GM21447 (cell line): ENCODE measurements around the gene CPA4.

Experiments
- ATAC-seq: cut with Tn5 transposase; IDR thresholded peaks from one replicate; pipeline ENCODE4 v1.9.1; 2021; ENCODE audit not compliant: unreplicated experiment

The CPA4 gene

DNA sequence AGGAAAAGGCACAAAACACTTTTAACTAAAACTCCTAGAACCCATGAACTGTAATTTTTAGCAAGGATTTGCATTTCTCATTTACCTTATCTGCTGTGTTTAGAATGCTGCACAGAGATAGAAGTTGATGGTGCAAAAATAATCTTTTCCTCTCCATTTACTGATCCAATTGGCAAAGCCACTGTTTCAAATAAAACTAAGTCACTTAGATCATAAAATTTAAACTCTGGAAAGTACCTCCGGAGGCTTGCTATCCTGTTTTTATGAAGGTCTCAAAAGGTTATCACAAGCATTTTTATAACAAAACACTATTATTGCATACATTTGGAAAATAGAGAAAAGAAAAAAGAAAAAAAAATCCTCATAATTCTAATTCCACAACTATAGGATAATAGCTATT lies 18.7 kb upstream of the CPA4 start:
- ATAC-seq = no peak

GRCh38 chr7:130274983-130275591 lies 17.9 kb upstream of the CPA4 start:
- ATAC-seq = no peak

GRCh38 chr7:130275826-130276297 lies 17.1 kb upstream of the CPA4 start:
- ATAC-seq = no peak

GRCh38 chr7:130276796-130277762 lies 15.9 kb upstream of the CPA4 start:
- no peak for ATAC-seq

GRCh38 chr7:130277763-130278643 lies 15.0 kb upstream of the CPA4 start:
- ATAC-seq = no peak

- ATAC-seq = no peak
Observed at GRCh38 chr7:130278860-130279259, 14.1 kb upstream of the CPA4 start.

DNA sequence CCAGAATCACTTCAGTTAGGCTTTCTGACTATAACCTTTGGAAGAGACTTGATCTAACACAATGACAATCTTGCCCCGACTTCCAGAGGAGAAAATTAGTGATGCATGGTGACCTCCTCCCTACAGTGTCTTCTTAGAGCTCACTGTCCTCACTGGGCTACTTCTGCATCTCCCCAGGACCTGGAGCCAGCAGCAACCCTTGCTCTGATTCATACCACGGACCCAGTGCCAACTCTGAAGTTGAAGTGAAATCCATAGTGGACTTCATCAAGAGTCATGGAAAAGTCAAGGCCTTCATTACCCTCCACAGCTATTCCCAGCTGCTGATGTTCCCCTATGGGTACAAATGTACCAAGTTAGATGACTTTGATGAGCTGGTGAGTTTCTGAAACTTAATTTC lies 13.7 kb upstream of the CPA4 start:
- ATAC-seq = no peak

DNA sequence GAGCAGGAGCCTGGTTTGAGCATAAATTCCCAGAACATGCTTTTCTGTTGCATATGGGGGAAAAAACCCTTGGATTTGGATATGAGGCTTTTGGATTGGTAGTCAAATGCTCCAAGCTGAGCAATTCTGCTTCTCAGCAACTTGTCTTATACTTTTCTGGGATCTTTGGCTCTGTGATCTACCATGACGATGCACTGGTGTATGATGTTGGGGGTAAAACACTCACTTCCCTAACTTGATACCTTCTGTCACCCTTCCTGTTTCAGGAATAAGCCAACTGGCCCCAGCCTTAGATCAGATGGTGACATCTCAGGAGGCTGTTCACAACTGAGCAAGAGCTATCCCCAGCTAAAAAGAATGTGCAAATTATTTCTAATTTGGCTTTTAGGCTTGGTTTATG lies 13.1 kb upstream of the CPA4 start:
- ATAC-seq = no peak

- ATAC-seq = no peak
Observed at GRCh38 chr7:130281260-130281659, 11.7 kb upstream of the CPA4 start.

- ATAC-seq = no peak
Observed at GRCh38 chr7:130286881-130287280, 6.1 kb upstream of the CPA4 start.

DNA sequence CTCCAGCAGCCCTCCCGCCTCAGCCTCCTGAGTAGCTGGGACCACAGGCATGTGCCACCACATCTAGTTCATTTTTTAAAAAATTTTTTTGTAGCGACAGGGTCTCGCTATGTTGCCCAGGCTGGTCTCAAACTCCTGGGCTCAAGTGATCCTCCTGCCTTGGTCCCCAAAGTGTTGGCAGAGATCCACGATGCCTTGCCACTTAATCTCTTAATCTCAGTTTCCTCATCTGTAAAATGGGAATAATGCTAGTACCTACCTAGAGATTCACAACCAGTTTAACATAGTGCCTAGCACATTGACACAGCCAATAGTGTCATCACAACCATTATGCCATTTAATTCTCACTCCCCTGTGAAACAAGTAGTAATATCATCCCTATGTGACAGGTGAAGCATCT lies 4.8 kb upstream of the CPA4 start:
- no peak for ATAC-seq

DNA sequence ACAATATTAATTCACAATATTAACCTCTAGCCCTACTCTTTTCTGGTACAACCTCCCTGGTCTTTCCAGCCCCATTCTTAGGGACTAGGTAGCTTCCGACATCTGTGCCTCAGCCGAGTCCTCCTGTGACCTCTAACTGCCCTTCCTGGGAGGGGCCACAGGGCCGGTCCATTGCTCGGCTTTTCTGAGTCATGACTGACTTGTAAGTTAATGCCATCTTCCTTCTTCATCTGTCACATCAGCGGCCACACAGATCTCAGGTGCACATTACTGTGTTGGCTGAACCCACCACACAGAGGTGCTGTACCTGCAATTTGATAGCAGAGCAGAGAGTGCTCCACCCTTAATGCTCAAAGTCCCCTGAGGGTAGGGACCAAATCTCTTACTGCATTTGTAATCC lies 4.1 kb upstream of the CPA4 start:
- no peak for ATAC-seq

DNA sequence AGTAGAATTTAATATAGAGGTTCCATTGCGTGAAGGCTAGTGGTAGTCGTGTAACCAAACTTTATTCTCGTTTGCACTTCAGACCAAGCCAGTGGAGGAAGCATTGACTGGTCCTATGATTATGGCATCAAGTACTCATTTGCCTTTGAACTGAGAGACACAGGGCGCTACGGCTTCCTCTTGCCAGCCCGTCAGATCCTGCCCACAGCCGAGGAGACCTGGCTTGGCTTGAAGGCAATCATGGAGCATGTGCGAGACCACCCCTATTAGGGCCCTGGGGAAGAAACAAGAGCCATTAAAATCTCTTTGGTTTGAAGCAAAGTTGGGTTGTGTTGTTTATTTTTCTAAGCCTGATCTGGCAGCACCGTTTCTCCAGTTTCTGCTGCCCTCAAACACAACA lies 3.5 kb upstream of the CPA4 start:
- ATAC-seq = no peak

DNA sequence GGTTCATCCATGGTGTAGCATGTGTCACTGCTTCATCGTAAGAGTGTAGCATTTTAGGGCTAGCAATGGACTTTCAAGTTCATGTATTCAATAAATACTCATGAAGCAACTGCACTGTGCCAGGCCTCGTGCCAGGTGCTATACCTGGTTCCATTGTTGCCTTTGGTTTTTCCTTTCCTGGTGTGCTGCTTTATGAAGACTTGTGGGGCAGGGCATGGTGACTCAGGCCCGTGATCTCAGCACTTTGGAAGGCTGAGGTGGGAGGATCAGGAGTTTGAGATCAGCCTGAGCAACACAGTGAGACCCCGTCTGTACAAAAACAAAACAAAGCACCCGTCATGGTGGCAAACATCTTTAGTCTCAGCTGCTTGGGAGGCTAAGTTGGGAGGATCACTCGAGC lies 2.2 kb upstream of the CPA4 start:
- no peak for ATAC-seq

DNA sequence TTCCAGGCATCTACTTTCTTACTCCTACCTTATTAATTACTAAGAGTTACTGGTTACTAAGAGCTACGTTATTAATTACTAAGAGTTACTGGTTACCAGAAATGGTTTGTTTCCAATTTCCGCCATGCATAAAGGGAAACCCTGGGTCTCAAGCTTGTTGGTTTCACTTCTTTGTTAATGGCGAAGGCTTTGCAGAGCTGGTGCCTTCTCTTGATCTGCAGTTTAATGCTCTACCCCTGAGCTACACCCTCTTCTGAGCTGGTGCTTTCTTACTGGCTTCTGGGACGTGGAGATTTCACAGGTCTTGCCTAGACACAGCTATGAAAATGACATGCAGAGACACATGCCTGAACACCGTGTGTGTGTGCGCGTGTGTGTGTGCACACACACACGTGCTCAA lies 560 bp downstream of the CPA4 start:
- no peak for ATAC-seq

GRCh38 chr7:130294314-130294713 lies 1.4 kb downstream of the CPA4 start:
- no peak for ATAC-seq

DNA sequence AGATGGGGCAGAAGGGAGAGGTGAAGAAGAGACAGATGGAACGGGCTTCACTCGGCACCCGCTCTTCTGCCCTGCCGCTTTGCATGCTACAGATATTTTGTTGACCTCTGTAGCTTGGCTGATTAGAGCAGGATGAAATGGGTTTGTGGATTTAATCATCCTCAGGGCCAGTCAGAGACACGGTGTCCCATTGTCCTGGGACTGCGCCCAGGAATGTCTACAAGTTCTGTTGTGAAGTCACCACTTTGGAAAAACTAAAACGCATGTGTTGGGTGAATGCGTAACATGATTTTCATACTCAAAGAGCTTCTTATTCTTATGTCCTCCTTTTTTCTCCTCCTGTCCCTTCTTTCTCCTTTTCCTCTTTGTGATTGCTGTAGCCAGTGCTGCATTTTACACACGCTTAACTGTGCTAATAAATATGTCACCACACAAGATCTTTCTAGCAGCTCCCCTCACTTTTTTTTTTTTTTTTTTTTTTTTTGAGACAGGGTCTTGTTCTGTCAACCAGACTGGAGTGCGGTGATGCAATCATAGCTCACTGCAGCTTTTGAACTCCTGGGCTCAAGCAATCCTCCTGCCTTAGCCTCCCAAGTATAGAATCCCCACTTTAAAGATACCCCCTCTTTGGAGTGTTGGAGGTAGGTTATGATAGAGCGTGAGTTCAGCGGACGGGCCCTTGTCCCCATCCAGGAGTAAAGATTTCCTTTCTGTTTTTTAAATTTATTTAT lies 3.4 kb downstream of the CPA4 start:
- no peak for ATAC-seq

- no peak for ATAC-seq
Observed at GRCh38 chr7:130297628-130298543, 4.9 kb downstream of the CPA4 start.

- no peak for ATAC-seq
Observed at GRCh38 chr7:130298544-130299326, 5.8 kb downstream of the CPA4 start.
